HepG2 (cell line): Measurements from ENCODE around the gene MASP1. TPM values are rescaled to one million over a fixed set of nuclear protein-coding genes. Genes with fewer than 3 reads are reported as not detected.

ENCODE experiments used
- ATAC-seq: fragments of 200-7000 bp; cut with Tn5 transposase; 3 replicates; pipeline ENCODE4 v1.9.1; 2020; ENCODE audit warnings: mild to moderate bottlenecking, moderate library complexity
- BruUV-seq: library from RNA; stranded (reverse); fragments of 400-500 nt; replicated peaks from 2 replicates; lab custom pipeline; 2021; lab: Mats Ljungman, UMichigan
- CTCF ChIA-PET: fragments of 300-600 bp; formaldehyde crosslinking; extraction: SDS; loops from one replicate; lab custom pipeline; 2021; ENCODE audit warnings: low total read pairs, inconsistent platforms, low intra/inter-chr PET ratio; lab: Yijun Ruan, JAX
- POLR2A ChIA-PET: fragments of 350-600 bp; sonication (Branson Sonifier 250); formaldehyde crosslinking; loops from one replicate; lab custom pipeline; 2020; ENCODE audit warnings: antibody characterized with exemption, inconsistent platforms; lab: Yijun Ruan, JAX
- DNase-seq: peaks from one replicate; pipeline ENCODE4 v3.0.0-alpha.2; 2015; ENCODE audit warnings: low spot score
- FAIRE-seq: peaks from 3 replicates; lab custom pipeline; 2011; peaks lifted over from hg19 to GRCh38; lab: Jason Lieb, UNC
- H2AFZ ChIP-seq: one replicate; pipeline ENCODE4 v1.6.1; 2011; ENCODE audit warnings: low read length, inconsistent platforms
- H3K27ac ChIP-seq: fragments of 300-600 bp; 3 replicates; pipeline ENCODE4 v1.8.0; 2011; ENCODE audit warnings: mixed run types, mild to moderate bottlenecking, mixed read lengths, low read length, inconsistent platforms; ENCODE audit not compliant: insufficient read depth; ENCODE audit errors: extremely low read length
- H3K27me3 ChIP-seq, 2 experiments: fragments of 200-600 bp in 1 of 2; 2 replicates in 1 of 2; 3 replicates in 1 of 2; pipeline versions ENCODE4 v1.6.0 to v1.8.0; 2011; ENCODE audit warnings: low read length in 2 of 2, mild to moderate bottlenecking in 2 of 2, moderate library complexity in 2 of 2, inconsistent platforms in 1 of 2; ENCODE audit not compliant: insufficient read depth in 2 of 2, control insufficient read depth in 1 of 2
- H3K36me3 ChIP-seq, 2 experiments: fragments of 200-600 bp in 1 of 2; replicated peaks in 1 of 2; 2 replicates in 1 of 2; 3 replicates in 1 of 2; pipeline versions ENCODE4 v1.5.1 to v1.8.0; 2011; ENCODE audit warnings: low read length in 2 of 2, inconsistent platforms in 1 of 2; ENCODE audit not compliant: insufficient read depth in 2 of 2, control insufficient read depth in 1 of 2
- H3K4me1 ChIP-seq: 2 replicates; pipeline ENCODE4 v1.5.1; 2012; ENCODE audit warnings: low read length, inconsistent platforms; ENCODE audit not compliant: insufficient read depth
- H3K4me2 ChIP-seq: 2 replicates; pipeline ENCODE4 v1.6.0; 2011; ENCODE audit warnings: low read depth, low read length, inconsistent platforms
- H3K4me3 ChIP-seq, 3 experiments: fragments of 200-600 bp in 1 of 3; sonication (generic), shearing (Covaris generic) in 1 of 3; replicated peaks in 1 of 3; 2 replicates each; pipeline ENCODE4 v1.5.1; 2011 to 2016; ENCODE audit warnings: low read length in 3 of 3, inconsistent platforms in 2 of 3, low read depth in 2 of 3, mild to moderate bottlenecking in 2 of 3, control low read depth in 1 of 3, mixed read lengths in 1 of 3; ENCODE audit not compliant: insufficient read depth in 1 of 3
- H3K79me2 ChIP-seq: one replicate; pipeline ENCODE4 v1.6.1; 2011; ENCODE audit warnings: low read length, inconsistent platforms; ENCODE audit not compliant: insufficient read depth
- H3K9ac ChIP-seq: 2 replicates; pipeline ENCODE4 v1.6.0; 2011; ENCODE audit warnings: mild to moderate bottlenecking, low read depth, low read length, inconsistent platforms; ENCODE audit not compliant: insufficient read depth
- H3K9me3 ChIP-seq: 2 replicates; pipeline ENCODE4 v1.5.1; 2012; ENCODE audit warnings: mild to moderate bottlenecking, low read length
- H4K20me1 ChIP-seq: 2 replicates; pipeline ENCODE4 v1.6.0; 2011; ENCODE audit warnings: inconsistent platforms, mild to moderate bottlenecking, low read length, moderate library complexity; ENCODE audit not compliant: insufficient read depth
- KDM5B ChIP-seq: sonication (generic); formaldehyde crosslinking; IDR thresholded peaks from 2 replicates; pipeline ENCODE4 v1.4.0; 2020; ENCODE audit warnings: missing genetic modification reagents, mild to moderate bottlenecking, borderline replicate concordance
- TCF7 ChIP-seq: sonication (generic); IDR thresholded peaks from 2 replicates; pipeline ENCODE4 v1.6.1; 2016; ENCODE audit warnings: antibody characterized with exemption, low read depth
- U2AF1 ChIP-seq: fragments of 200-400 bp; formaldehyde crosslinking; optimal IDR thresholded peaks from 2 replicates; pipeline ENCODE3; 2017; ENCODE audit warnings: mild to moderate bottlenecking, low read depth, low read length
- ZNF605 ChIP-seq: sonication (generic); formaldehyde crosslinking; IDR thresholded peaks from 2 replicates; pipeline ENCODE4 v1.8.0; 2022; ENCODE audit warnings: mild to moderate bottlenecking, missing genetic modification reagents
- ZNF781 ChIP-seq: sonication (generic); formaldehyde crosslinking; IDR thresholded peaks from 2 replicates; pipeline ENCODE4 v1.5.1; 2020; ENCODE audit warnings: borderline replicate concordance, mild to moderate bottlenecking, missing genetic modification reagents; ENCODE audit errors: not compliant biosample characterization
- WGBS: methylation state at CpG from one replicate; pipeline ENCODE4 v1.1.6; 2017; ENCODE audit warnings: low lambda C conversion rate; 5-methylcytosine and 5-hydroxymethylcytosine counted together
- in situ Hi-C: cut with HindIII; loops from 2 replicates; pipeline ENCODE4 v1.10.0; 2017; ENCODE audit warnings: low pct_unique_long_range_greater_than_20kb; ENCODE audit not compliant: extremely low pct_ligation_motif_present
- intact Hi-C: fragments of 100-400 bp; cut with micrococcal nuclease; formaldehyde crosslinking; loops from one replicate; pipeline ENCODE4 v1.10.0; 2022; ENCODE audit not compliant: unreplicated experiment
- polyA plus RNA-seq, 8 experiments: library from polyadenylated mRNA; depleted of rRNA in 3 of 8; stranded (reverse) in 7 of 8; unstranded in 1 of 8; fragments of >200 nt; fragmentation: Illumina TruSeq in 4 of 8; extraction: Trizol in 4 of 8; gene quantifications; 2 replicates each; pipeline versions ENCODE4 v1.2.1 to v1.2.3, GENCODE V29; 2011 to 2016; ENCODE audit warnings: low read depth in 4 of 8, missing spikeins in 1 of 8, mixed read lengths in 1 of 8; ENCODE audit not compliant: insufficient read depth in 1 of 8
- total RNA-seq, 5 experiments: library from RNA; depleted of rRNA; stranded (reverse); fragments of >200 nt; fragmentation: Illumina TruSeq; extraction: Trizol; gene quantifications; 2 replicates each; pipeline ENCODE4 v1.2.3, GENCODE V29; 2016; ENCODE audit warnings: low read depth in 1 of 5
- TF ChIP-seq, protein P1 (sequence below): sonication (generic); formaldehyde crosslinking; IDR thresholded peaks from 2 replicates; pipeline ENCODE4 v1.5.1; 2020; ENCODE audit warnings: mild to moderate bottlenecking, missing genetic modification reagents, moderate library complexity

MASP1 gene
- total and polyA plus RNA-seq, 2 of the 13 experiments (the other 11 are each of a cell fraction or from before 2014, with no cell fraction given): 10.8 to 56.0 TPM

GRCh38 chr3:187288855-187289605, 2.5 kb downstream of the MASP1 start:
- DNase-seq (no peak), ATAC-seq (no peak), FAIRE-seq (no peak)
- H3K79me2 ChIP-seq: no peaks in the 10 kb centered on the region
- H3K4me1 ChIP-seq: peaks cover 43% of the 10 kb centered on the region
- no peaks in the 10 kb centered on the region for H4K20me1 ChIP-seq
- H3K4me3 ChIP-seq: no peak overlapping the region
- H3K9me3 ChIP-seq: no peaks in the 10 kb centered on the region
- BruUV-seq: no TSS peak
- H3K27me3 ChIP-seq: peaks cover 2 to 7% of the 10 kb centered on the region in 2 experiments; a peak in 3 of 5 replicates
- peaks cover 0 to 2% of the 10 kb centered on the region in 2 experiments; a peak in 2 of 5 replicates for H3K36me3 ChIP-seq
- H3K27ac ChIP-seq: no peak overlapping the region
- in situ Hi-C loops: no loop called here
- H2AFZ ChIP-seq: no peak overlapping the region
- TF ChIP-seq U2AF1 (no peak), TCF7 (no peak), KDM5B (0 out of 2 replicates have a peak, but pooled peaks have one; percentile 5), ZNF605 (no peak), ZNF781 (CRISPR knock-in tag) (no peak)
- TF ChIP-seq, protein P1, sequence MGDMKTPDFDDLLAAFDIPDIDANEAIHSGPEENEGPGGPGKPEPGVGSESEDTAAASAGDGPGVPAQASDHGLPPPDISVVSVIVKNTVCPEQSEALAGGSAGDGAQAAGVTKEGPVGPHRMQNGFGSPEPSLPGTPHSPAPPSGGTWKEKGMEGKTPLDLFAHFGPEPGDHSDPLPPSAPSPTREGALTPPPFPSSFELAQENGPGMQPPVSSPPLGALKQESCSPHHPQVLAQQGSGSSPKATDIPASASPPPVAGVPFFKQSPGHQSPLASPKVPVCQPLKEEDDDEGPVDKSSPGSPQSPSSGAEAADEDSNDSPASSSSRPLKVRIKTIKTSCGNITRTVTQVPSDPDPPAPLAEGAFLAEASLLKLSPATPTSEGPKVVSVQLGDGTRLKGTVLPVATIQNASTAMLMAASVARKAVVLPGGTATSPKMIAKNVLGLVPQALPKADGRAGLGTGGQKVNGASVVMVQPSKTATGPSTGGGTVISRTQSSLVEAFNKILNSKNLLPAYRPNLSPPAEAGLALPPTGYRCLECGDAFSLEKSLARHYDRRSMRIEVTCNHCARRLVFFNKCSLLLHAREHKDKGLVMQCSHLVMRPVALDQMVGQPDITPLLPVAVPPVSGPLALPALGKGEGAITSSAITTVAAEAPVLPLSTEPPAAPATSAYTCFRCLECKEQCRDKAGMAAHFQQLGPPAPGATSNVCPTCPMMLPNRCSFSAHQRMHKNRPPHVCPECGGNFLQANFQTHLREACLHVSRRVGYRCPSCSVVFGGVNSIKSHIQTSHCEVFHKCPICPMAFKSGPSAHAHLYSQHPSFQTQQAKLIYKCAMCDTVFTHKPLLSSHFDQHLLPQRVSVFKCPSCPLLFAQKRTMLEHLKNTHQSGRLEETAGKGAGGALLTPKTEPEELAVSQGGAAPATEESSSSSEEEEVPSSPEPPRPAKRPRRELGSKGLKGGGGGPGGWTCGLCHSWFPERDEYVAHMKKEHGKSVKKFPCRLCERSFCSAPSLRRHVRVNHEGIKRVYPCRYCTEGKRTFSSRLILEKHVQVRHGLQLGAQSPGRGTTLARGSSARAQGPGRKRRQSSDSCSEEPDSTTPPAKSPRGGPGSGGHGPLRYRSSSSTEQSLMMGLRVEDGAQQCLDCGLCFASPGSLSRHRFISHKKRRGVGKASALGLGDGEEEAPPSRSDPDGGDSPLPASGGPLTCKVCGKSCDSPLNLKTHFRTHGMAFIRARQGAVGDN (CRISPR knock-in tag): peak; percentile 2; the same call in 1 of the 2 replicates
- intact Hi-C loops: no loop called here
- POLR2A ChIA-PET: no interaction called here
- WGBS: 76% methylated on average over 14 of the region's 14 CpGs
- H3K9ac ChIP-seq: no peak overlapping the region; the same call in 1 of the 2 replicates
- CTCF ChIA-PET: no interaction called here
- peak overlapping the region; percentile 31; the same call in 1 of the 2 replicates for H3K4me2 ChIP-seq
